H1 (cell line): ENCODE results near the gene PBX1. TPM values are rescaled to one million over a fixed set of nuclear protein-coding genes. Genes with fewer than 3 reads are reported as not detected.

ENCODE experiments used
- CTCF ChIA-PET: fragments of 300-600 bp; sonication (Branson Sonifier 250); formaldehyde crosslinking; loops from one replicate; lab custom pipeline; 2021; ENCODE audit not compliant: partially characterized antibody; lab: Charles Lee
- POLR2A ChIA-PET: fragments of 300-600 bp; sonication (Branson Sonifier 250); formaldehyde crosslinking; loops from one replicate; lab custom pipeline; 2021; ENCODE audit warnings: inconsistent platforms; ENCODE audit not compliant: partially characterized antibody; lab: Charles Lee
- DNase-seq, 2 experiments: peaks; one replicate each; pipeline versions ENCODE4 v3.0.0 to v3.0.0-alpha.2; 2010 to 2022; ENCODE audit warnings: low spot score in 2 of 2, low read depth in 1 of 2, mixed read lengths in 1 of 2
- FAIRE-seq: peaks from 2 replicates; lab custom pipeline; 2011; peaks lifted over from hg19 to GRCh38; lab: Jason Lieb, UNC
- H2AFZ ChIP-seq: 2 replicates; pipeline ENCODE4 v1.8.1; 2012; ENCODE audit warnings: low read length, inconsistent platforms
- H2AK5ac ChIP-seq: 2 replicates; pipeline ENCODE4 v1.6.1; 2013; ENCODE audit warnings: low read depth, low read length
- H2BK120ac ChIP-seq: replicated peaks from 2 replicates; pipeline ENCODE3; 2013; ENCODE audit warnings: low read depth, low read length, inconsistent platforms
- H2BK12ac ChIP-seq: 2 replicates; pipeline ENCODE4 v1.6.1; 2013; ENCODE audit warnings: low read depth, low read length
- H2BK15ac ChIP-seq: 2 replicates; pipeline ENCODE4 v1.6.1; 2013; ENCODE audit warnings: low read length
- H2BK20ac ChIP-seq: 2 replicates; pipeline ENCODE4 v1.6.1; 2013; ENCODE audit warnings: low read length
- H2BK5ac ChIP-seq: 2 replicates; pipeline ENCODE4 v1.6.1; 2013; ENCODE audit warnings: low read depth, low read length
- H3K14ac ChIP-seq: 2 replicates; pipeline ENCODE4 v1.6.1; 2013; ENCODE audit warnings: inconsistent platforms; ENCODE audit not compliant: insufficient read length
- H3K18ac ChIP-seq: 2 replicates; pipeline ENCODE4 v1.6.1; 2013; ENCODE audit warnings: low read length; ENCODE audit errors: extremely low read depth
- H3K23ac ChIP-seq: 2 replicates; pipeline ENCODE4 v1.6.1; 2013; ENCODE audit warnings: inconsistent platforms; ENCODE audit not compliant: insufficient read length
- H3K23me2 ChIP-seq: 2 replicates; pipeline ENCODE4 v1.6.1; 2013; ENCODE audit warnings: low read depth, low read length
- H3K27ac ChIP-seq: 2 replicates; pipeline ENCODE4 v1.6.1; 2011; ENCODE audit warnings: low read depth, low read length, inconsistent platforms
- H3K27me3 ChIP-seq, 4 experiments: replicated peaks in 1 of 4; 1 replicate in 1 of 4; 2 replicates in 3 of 4; pipeline versions ENCODE4 v1.6.1 to v1.8.1; 2011 to 2013; ENCODE audit warnings: low read length in 3 of 4, mild to moderate bottlenecking in 3 of 4, inconsistent platforms in 2 of 4, mixed read lengths in 2 of 4, moderate library complexity in 1 of 4; ENCODE audit not compliant: control insufficient read depth in 3 of 4, insufficient read depth in 3 of 4; ENCODE audit errors: extremely low read depth in 1 of 4
- H3K36me3 ChIP-seq, 4 experiments: 2 replicates each; pipeline versions ENCODE4 v1.6.1 to v1.8.1; 2011 to 2013; ENCODE audit warnings: mild to moderate bottlenecking in 4 of 4, low read length in 3 of 4, moderate library complexity in 2 of 4, control low read depth in 1 of 4, inconsistent platforms in 1 of 4; ENCODE audit not compliant: insufficient read depth in 4 of 4, control insufficient read depth in 2 of 4
- H3K4ac ChIP-seq: replicated peaks from 2 replicates; pipeline ENCODE3; 2013; ENCODE audit warnings: low read length, low read depth, mixed read lengths, inconsistent platforms; ENCODE audit not compliant: insufficient read length
- H3K4me1 ChIP-seq, 4 experiments: replicated peaks in 1 of 4; 1 replicate in 1 of 4; 2 replicates in 3 of 4; pipeline versions ENCODE4 v1.6.1 to v1.8.1; 2011 to 2013; ENCODE audit warnings: low read length in 3 of 4, inconsistent platforms in 2 of 4, mixed read lengths in 1 of 4; ENCODE audit not compliant: insufficient read depth in 4 of 4, control insufficient read depth in 3 of 4
- H3K4me2 ChIP-seq, 2 experiments: 2 replicates each; pipeline versions ENCODE4 v1.6.1 to v1.8.1; 2011 to 2013; ENCODE audit warnings: low read depth in 2 of 2, low read length in 2 of 2, control low read depth in 1 of 2, inconsistent platforms in 1 of 2, mild to moderate bottlenecking in 1 of 2; ENCODE audit not compliant: insufficient read depth in 1 of 2
- H3K4me3 ChIP-seq, 4 experiments: fragments of 200-600, 300-600 bp in 1 of 4; sonication (generic), shearing (Covaris generic), sonication (Bioruptor Twin) in 1 of 4; 2 replicates each; pipeline versions ENCODE4 v1.5.1 to v1.8.1; 2011 to 2016; ENCODE audit warnings: low read length in 4 of 4, low read depth in 3 of 4, control low read depth in 2 of 4, inconsistent platforms in 2 of 4, mild to moderate bottlenecking in 2 of 4, mixed read lengths in 1 of 4, moderate library complexity in 1 of 4; ENCODE audit not compliant: insufficient read depth in 2 of 4; ENCODE audit errors: extremely low read depth in 1 of 4
- H3K56ac ChIP-seq: replicated peaks from 2 replicates; pipeline ENCODE3; 2013; ENCODE audit warnings: low read depth, mild to moderate bottlenecking, mixed read lengths, low read length, inconsistent platforms; ENCODE audit not compliant: insufficient read length
- H3K79me1 ChIP-seq: 2 replicates; pipeline ENCODE4 v1.6.1; 2013; ENCODE audit warnings: low read depth, low read length, control low read depth
- H3K79me2 ChIP-seq, 2 experiments: 2 replicates each; pipeline versions ENCODE4 v1.6.1 to v1.8.1; 2012 to 2013; ENCODE audit warnings: low read length in 2 of 2, mild to moderate bottlenecking in 2 of 2, inconsistent platforms in 1 of 2; ENCODE audit not compliant: insufficient read depth in 2 of 2, control insufficient read depth in 1 of 2
- H3K9ac ChIP-seq, 4 experiments: replicated peaks in 1 of 4; 1 replicate in 1 of 4; 2 replicates in 3 of 4; pipeline versions ENCODE4 v1.6.1 to v1.8.1; 2011 to 2013; ENCODE audit warnings: low read depth in 3 of 4, low read length in 3 of 4, control low read depth in 2 of 4, mild to moderate bottlenecking in 2 of 4, moderate library complexity in 2 of 4, inconsistent platforms in 1 of 4; ENCODE audit errors: extremely low read depth in 1 of 4
- H3K9me3 ChIP-seq, 2 experiments: 2 replicates each; pipeline versions ENCODE4 v1.6.1 to v1.8.1; 2012 to 2013; ENCODE audit warnings: mild to moderate bottlenecking in 2 of 2, moderate library complexity in 2 of 2, control low read depth in 1 of 2, inconsistent platforms in 1 of 2, low read depth in 1 of 2, low read length in 1 of 2, mixed read lengths in 1 of 2; ENCODE audit not compliant: insufficient read depth in 2 of 2
- H4K20me1 ChIP-seq, 2 experiments: replicated peaks in 1 of 2; 2 replicates each; pipeline versions ENCODE3 to v1.8.1; 2011 to 2013; ENCODE audit warnings: inconsistent platforms in 2 of 2, low read length in 2 of 2, mild to moderate bottlenecking in 1 of 2; ENCODE audit not compliant: insufficient read depth in 2 of 2, control insufficient read depth in 1 of 2
- H4K5ac ChIP-seq: 2 replicates; pipeline ENCODE4 v1.6.1; 2013; ENCODE audit warnings: low read length, low read depth, mixed read lengths, inconsistent platforms; ENCODE audit not compliant: insufficient read length
- H4K8ac ChIP-seq: 2 replicates; pipeline ENCODE4 v1.8.0; 2013; ENCODE audit warnings: mild to moderate bottlenecking, moderate library complexity, low read length, inconsistent platforms; ENCODE audit not compliant: insufficient read depth; ENCODE audit errors: extremely low read depth
- H4K91ac ChIP-seq: replicated peaks from 2 replicates; pipeline ENCODE3; 2013; ENCODE audit warnings: low read length, mixed read lengths, inconsistent platforms; ENCODE audit not compliant: insufficient read length
- TBP ChIP-seq: IDR thresholded peaks from 2 replicates; pipeline ENCODE4 v1.6.1; 2011; ENCODE audit warnings: low read depth, low read length, improper control_type of control experiment
- TEAD4 ChIP-seq: IDR thresholded peaks from 2 replicates; pipeline ENCODE4 v1.6.1; 2012; ENCODE audit warnings: low read depth, low read length, inconsistent platforms, mixed read lengths
- WGBS, 2 experiments: shearing (Covaris generic) in 1 of 2; methylation state at CpG; one replicate each; pipeline versions ENCODE4 v1.1.6 to v1.1.7; 2013 to 2015; ENCODE audit warnings: low lambda C conversion rate in 2 of 2, mixed read lengths in 2 of 2, inconsistent platforms in 1 of 2, low coverage in 1 of 2, missing lambda C conversion rate in 1 of 2; ENCODE audit not compliant: insufficient replicate concordance in 2 of 2, insufficient coverage in 1 of 2, insufficient read length in 1 of 2; ENCODE audit errors: extremely low coverage in 1 of 2, missing lambda C conversion rate in 1 of 2; 5-methylcytosine and 5-hydroxymethylcytosine counted together
- polyA plus RNA-seq, 7 experiments: library from polyadenylated mRNA; depleted of rRNA in 3 of 7; stranded (reverse) in 5 of 7; unstranded in 2 of 7; fragments of >200 nt in 5 of 7; fragments of 200-250 nt in 2 of 7; gene quantifications; 1 replicate in 5 of 7; 2 replicates in 1 of 7; 4 replicates in 1 of 7; pipeline versions ENCODE4 v1.2.1 to v1.2.3, GENCODE V29; 2011 to 2013; ENCODE audit warnings: missing spikeins in 2 of 7, mixed read lengths in 2 of 7
- total RNA-seq: library from RNA; stranded (reverse); fragmentation: NEBNext Ultra II Directional; extraction: Animal tissue kit (Norgen Biotek cat#: 25700); gene quantifications from 2 replicates; pipeline ENCODE4 v1.2.1, GENCODE V29; 2021

The PBX1 gene
- total and polyA plus RNA-seq, 2 of the 8 experiments (the other 6 are each of a cell fraction or from before 2014, with no cell fraction given), result 87.4 to 124 TPM

DNA sequence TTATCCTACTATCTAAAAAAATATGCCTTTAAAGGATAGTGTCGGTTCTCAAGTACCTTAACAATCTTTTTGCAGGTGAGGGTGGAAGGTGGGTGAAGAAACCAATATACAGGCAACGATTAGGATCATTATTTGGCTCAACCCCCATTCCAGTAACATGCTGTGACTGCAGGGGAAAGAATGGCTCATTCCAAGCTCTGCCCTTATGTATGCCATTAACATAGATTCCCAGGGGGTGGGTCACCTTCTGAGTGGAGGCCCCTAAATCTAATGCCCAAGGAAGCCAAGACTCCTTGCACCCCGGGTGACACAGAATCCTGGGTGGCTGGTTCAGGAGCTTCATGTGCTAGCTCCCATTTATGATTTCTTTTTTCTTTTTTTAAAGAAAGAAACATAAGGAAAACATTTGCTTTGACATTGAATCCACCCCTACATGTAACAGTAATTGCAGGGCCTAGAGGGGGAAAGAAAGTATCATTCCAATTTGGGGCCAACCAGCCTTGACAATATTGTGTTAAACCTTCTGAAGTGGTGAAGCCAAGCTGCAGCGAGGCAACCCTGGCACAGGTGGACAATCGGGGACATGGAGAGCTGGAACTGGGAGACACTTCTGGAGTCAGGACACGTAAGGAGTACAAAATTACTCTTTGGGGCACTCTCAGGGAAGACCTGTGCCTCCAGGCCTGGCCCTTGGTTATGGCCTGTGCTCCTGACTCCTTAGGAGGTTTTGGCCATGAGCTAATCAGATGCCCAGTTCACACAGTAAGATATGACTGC, 200.3 kb downstream of the PBX1 start:
- FAIRE-seq, result no peak
- ChIA-PET CTCF (interaction anchor here (1.0 to 1.5 kb wide), 4 partner anchors 10 to 85 kb away, joined by 3 to 6 read pairs (median 4); no protein-coding TSS in a partner anchor), POLR2A (interaction anchor here (1.2 kb wide), 1 partner anchor 9 kb away, joined by 6 read pairs; no protein-coding TSS in a partner anchor)

More for the DNA sequence above, 200.3 kb downstream of the PBX1 start:
- Histone ChIP-seq H4K5ac (no peak overlapping the region), H3K36me3 (no peaks in the 10 kb centered on the region), H4K91ac (no peak overlapping the region), H3K9me3 (no peaks in the 10 kb centered on the region), H3K14ac (no peak overlapping the region), H3K27me3 (no peaks in the 10 kb centered on the region), H2AFZ (no peak overlapping the region), H3K79me2 (peaks cover 0 to 85% of the 10 kb centered on the region in 2 experiments; a peak in 3 of 4 replicates), H2BK20ac (no peak overlapping the region), H3K4ac (no peak overlapping the region), H4K20me1 (peaks cover 0 to 3% of the 10 kb centered on the region in 2 experiments), H2BK120ac (no peak overlapping the region), H2BK15ac (no peak overlapping the region), H3K4me2 (peak overlapping the region in 1 of 2 experiments; percentile 8; a peak in 1 of 4 replicates), H2BK12ac (no peak overlapping the region), H3K56ac (no peak overlapping the region), H2AK5ac (no peak overlapping the region), H3K23ac (no peak overlapping the region), H3K4me3 (no peak overlapping the region), H2BK5ac (no peak overlapping the region), H3K23me2 (no peaks in the 10 kb centered on the region; the same call in 1 of the 2 replicates), H3K9ac (no peak overlapping the region), H3K18ac (no peak overlapping the region), H3K4me1 (peaks cover 0 to 11% (median 7%) of the 10 kb centered on the region in 4 experiments; a peak in 5 of 7 replicates), H3K79me1 (peaks cover 12% of the 10 kb centered on the region), H4K8ac (no peak overlapping the region), H3K27ac (0 out of 2 replicates have a peak overlapping the region, but pooled peaks have one; percentile 23)
- WGBS, 2 experiments, result 89% methylated on average over 6 of the region's 6 CpGs; no CpG with 5 or more reads in 1 of the 2 experiments
- TF ChIP-seq TBP (no peak), TEAD4 (peak; percentile 58; the same call in 1 of the 2 replicates)
- no peak for DNase-seq
